Breast epithelium (tissue), 3 donors: Measurements from ENCODE around the gene F8.

Source experiments
- POLR2A ChIP-seq: fragments of 450-650 bp; IDR thresholded peaks from one replicate; pipeline ENCODE4 v1.6.1; 2016; ENCODE audit warnings: antibody characterized with exemption, mild to moderate bottlenecking, moderate library complexity
- TF ChIP-seq, protein P1 (sequence below), 3 donors: fragments of 450-650 bp; IDR thresholded peaks; one replicate each; pipeline ENCODE4 v1.5.1; 2016 to 2017; ENCODE audit warnings: antibody characterized with exemption in 3 of 3, mild to moderate bottlenecking in 3 of 3, moderate library complexity in 3 of 3

- TF ChIP-seq, protein P1, sequence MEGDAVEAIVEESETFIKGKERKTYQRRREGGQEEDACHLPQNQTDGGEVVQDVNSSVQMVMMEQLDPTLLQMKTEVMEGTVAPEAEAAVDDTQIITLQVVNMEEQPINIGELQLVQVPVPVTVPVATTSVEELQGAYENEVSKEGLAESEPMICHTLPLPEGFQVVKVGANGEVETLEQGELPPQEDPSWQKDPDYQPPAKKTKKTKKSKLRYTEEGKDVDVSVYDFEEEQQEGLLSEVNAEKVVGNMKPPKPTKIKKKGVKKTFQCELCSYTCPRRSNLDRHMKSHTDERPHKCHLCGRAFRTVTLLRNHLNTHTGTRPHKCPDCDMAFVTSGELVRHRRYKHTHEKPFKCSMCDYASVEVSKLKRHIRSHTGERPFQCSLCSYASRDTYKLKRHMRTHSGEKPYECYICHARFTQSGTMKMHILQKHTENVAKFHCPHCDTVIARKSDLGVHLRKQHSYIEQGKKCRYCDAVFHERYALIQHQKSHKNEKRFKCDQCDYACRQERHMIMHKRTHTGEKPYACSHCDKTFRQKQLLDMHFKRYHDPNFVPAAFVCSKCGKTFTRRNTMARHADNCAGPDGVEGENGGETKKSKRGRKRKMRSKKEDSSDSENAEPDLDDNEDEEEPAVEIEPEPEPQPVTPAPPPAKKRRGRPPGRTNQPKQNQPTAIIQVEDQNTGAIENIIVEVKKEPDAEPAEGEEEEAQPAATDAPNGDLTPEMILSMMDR (IDR thresholded peaks at IDR 0.05), result no peak
- no peak for TF ChIP-seq POLR2A
Measured at GRCh38 chrX:154800478-154801210, 221.9 kb downstream of the F8 start.
